GM19351 (cell line): ENCODE results near the gene RPTOR.
"Not testable (repeated sequence)": the region's sequence is repeated elsewhere in the genome, so short reads cannot be mapped to it uniquely, and the experiment has no call there.

ENCODE experiments used
- ATAC-seq: cut with Tn5 transposase; IDR thresholded peaks from one replicate; pipeline ENCODE4 v1.9.1; 2021; ENCODE audit warnings: mild to moderate bottlenecking, moderate library complexity; ENCODE audit not compliant: unreplicated experiment

RPTOR gene

GRCh38 chr17:80737106-80738019 lies 192.7 kb downstream of the RPTOR start:
- peak; percentile 79 for ATAC-seq

GRCh38 chr17:80738020-80738808 lies 193.6 kb downstream of the RPTOR start:
- ATAC-seq = peak; percentile 23

GRCh38 chr17:80738987-80739730 lies 194.5 kb downstream of the RPTOR start:
- ATAC-seq = no peak

DNA sequence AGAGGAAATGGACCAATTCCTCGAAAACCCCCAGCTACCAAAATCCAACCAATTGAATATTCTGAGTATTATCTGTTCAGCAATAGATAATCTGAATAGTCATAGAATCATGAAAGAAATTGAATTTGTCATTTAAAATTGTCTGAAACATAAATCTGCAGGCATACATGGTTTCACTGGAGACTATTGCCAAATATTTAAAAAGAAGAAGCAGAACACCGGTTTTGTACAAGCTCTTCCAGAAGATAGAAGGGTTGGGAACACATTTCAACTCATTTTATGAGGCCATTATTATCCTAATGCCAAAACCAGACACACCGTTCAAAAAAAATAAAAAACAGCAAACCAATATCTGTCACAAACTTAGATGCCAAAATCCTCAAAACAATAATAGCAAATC lies 195.5 kb downstream of the RPTOR start:
- no peak for ATAC-seq

DNA sequence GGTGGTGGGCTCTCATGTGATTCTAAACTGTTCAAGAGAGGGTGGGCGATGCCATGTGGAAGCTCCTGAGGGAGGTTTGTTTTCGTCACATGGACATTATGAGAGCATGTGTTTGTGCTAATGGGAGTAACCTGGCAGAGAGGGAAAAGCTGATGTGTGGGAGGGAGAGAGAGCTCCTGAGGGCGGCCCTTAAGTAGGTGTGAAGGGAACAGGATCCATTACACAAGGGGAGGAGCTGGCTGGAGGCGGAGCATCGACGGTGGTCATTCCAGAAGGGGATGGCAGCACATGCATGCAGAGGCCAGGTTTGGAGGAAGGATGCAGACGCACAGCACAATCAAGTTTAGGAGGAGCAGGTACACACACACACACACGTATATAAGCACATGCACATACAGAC lies 197.5 kb downstream of the RPTOR start:
- no peak for ATAC-seq

DNA sequence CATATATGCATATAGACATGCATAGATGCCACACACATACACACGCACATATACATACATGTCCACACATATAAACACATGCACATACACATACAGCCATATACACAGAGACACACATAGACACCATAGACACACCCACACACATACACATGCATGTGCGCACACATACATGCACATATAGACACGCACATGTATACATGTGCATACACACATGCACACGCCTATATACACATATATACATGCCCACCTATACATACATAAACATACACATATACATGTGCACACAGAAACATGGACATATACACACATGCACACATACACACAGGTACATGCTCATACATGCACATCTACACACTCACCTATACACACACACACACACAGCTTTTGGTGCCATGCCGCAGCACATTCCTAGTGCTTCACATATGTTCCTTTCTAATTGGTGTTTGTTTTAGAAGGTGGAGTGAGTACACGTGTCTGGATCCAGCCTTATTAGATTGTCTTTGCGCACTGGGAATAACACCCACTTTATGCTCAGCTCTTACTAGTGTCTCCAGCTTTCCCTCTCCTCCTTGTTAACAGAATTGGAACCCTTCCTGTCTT lies 198.0 kb downstream of the RPTOR start:
- no peak for ATAC-seq

DNA sequence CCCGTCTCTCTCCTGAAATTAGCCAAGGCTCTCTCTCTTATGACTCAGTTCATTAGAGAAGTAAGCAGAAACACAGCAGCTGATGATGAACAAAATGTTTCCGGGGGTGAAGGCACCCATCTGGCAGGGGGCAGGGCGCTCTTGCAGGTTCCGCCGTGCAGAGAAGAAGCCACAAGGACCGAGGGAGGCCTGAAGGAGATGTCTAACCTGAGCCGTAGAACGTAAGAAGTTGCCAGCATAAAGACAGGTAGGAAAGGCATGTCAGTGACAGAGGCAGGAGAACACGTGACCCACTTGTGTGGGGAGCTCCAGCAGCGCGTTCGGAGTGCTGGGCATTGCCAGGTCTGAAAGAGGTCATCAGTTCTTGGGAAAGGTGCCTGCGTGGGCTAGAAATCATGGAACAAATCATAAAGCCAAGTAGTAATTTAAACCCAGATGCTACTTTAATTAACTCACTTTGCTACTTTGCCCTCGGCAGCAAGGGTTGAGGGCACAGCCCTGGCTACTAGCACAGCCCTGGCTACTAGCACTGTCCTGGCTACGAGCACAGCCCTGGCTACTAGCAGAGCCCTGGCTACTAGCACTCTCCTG lies 198.6 kb downstream of the RPTOR start:
- ATAC-seq = no peak

DNA sequence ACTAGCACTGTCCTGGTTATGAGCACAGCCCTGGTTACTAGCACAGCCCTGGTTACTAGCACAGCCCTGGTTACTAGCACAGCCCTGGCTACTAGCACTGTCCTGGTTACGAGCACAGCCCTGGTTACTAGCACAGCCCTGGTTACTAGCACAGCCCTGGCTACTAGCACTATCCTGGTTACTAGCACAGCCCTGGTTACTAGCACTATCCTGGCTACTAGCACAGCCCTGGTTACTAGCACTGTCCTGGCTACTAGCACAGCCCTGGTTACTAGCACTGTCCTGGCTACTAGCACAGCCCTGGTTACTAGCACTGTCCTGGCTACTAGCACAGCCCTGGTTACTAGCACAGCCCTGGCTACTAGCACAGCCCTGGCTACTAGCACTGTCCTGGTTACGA lies 199.3 kb downstream of the RPTOR start:
- ATAC-seq = not testable (repeated sequence)

DNA sequence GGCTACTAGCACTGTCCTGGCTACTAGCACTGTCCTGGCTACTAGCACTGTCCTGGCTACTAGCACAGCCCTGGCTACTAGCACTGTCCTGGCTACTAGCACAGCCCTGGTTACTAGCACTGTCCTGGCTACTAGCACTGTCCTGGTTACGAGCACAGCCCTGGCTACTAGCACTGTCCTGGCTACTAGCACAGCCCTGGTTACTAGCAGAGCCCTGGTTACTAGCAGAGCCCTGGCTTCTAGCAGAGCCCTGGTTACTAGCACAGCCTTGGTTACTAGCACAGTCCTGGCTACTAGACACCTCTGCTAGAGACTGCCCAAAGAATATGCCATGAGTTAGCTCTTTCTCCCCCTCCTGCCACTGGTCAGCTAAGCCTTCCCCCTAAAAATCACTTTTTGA lies 200.1 kb downstream of the RPTOR start:
- ATAC-seq = not testable (repeated sequence)

DNA sequence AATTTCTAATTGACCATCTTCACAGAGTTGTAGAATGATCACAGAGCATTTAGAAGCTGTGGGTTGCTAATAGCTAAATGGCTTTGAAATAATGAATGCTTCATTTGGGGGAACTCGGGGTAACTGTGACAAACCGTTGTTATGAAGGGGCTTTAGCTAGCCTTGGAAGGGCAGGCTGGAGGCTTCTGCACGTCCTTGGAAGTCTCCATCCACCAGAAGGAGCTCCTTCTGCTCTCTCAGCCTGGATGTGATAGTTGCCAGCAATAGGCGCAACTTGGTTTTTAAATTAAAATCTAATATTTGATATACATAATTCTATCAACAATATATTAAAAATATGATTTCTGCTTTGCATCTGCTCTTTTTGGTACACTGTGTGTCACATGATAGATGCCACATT lies 200.5 kb downstream of the RPTOR start:
- ATAC-seq = no peak

GRCh38 chr17:80746262-80746935 lies 201.8 kb downstream of the RPTOR start:
- no peak for ATAC-seq

GRCh38 chr17:80747469-80747868 lies 202.8 kb downstream of the RPTOR start:
- no peak for ATAC-seq

GRCh38 chr17:80749611-80750010 lies 205.0 kb downstream of the RPTOR start:
- ATAC-seq = no peak

- no peak for ATAC-seq
These were observed 205.6 kb downstream of the RPTOR start for GRCh38 chr17:80750263-80750662.

DNA sequence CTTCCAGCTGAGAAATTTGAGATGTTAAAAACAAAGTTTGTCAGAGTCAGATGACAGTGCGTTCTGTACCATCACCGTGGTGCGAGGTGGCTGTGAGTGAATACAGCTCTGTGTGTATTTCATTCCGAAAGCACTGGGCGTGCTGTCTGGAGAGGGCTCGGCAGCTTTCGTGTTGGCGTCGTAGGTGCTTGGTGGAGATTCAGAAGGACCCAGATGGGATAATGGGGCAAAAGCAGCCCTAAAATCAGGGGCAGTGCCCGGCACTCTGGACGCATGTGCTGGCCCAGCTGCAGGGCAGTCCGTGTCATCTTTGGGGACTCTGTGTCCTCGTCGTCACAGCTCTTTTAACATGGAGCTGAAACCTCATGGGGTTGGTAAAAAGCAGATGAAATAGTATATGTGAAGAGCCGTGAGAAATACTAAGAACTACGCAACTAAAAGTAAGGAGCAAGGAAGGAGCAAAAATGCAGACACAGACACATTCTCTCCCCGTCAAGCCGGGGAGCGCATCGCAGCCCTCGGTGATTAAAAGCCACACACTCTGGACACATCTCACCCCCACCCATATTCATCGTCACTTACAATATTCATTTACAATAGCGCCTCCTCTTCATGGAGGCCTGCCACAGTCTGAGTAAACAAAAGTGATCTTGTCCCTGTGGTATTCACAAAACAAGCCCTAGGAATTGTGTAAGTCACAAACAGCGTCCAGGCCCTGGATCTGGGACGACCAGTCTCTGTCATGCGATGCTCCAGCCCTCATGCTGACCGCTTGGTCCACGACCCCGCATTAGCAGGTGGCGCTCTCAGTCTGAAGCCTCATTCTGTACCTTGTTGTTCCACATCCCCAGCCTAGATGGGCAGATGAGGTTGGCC lies 206.7 kb downstream of the RPTOR start:
- ATAC-seq = no peak

- ATAC-seq = no peak
These were observed 207.4 kb downstream of the RPTOR start for GRCh38 chr17:80751946-80752581.

DNA sequence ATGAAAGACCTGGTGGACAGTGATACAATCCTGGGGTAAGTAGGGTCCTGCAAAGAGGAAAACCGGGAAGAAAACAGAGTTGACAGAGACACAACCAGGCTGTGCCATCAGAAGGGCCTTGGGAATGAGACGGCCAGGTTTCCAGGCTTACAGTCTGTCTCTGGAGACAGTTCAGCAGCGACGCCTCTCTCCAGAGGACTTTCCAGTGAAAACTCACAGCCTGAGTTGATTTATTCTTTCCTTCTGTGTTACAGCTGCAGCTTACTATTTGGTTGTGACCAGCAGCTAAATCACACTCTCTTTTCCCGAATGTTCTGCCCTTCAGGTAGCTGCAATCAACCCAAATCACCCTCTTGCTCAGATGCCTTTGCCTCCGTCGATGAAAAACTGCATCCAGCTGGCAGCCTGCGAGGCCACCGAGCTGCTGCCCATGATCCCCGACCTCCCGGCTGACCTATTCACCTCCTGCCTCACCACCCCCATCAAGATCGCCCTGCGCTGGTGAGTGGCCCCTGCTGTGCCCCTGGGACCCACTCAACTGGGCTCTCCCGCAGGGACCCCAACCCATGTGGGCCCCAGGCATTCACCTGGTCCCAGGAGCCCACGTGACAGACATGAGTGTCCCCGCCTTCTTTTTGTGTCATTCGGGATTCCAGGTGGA lies 209.2 kb downstream of the RPTOR start:
- no peak for ATAC-seq

DNA sequence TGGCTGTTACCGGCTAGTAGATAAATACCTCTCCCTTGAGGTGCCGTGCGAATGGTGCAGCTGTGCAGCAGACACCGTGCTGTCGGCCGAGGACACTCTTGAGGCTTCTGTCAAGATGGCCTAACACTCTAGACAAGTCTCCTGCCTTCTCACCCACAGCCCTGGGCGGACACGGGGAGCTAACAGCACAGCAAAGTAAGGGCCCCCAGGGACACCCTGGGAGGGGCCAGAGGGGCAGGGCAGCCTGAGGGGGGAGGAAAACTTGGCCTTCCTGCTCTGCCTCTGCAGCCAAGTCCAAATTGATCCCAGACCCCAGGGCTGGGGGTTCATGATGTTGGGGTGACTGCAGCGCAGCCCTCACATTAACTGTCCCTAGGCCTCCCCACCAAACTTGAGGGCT lies 210.2 kb downstream of the RPTOR start:
- no peak for ATAC-seq
